Gastrocnemius medialis (tissue), 4 donors: Measurements from ENCODE around the gene ATXN7L2. TPM values are rescaled to one million over a fixed set of nuclear protein-coding genes. Genes with fewer than 3 reads are reported as not detected.
"Not testable (repeated sequence)": the region's sequence is repeated elsewhere in the genome, so short reads cannot be mapped to it uniquely, and the experiment has no call there.

Experiments
- ATAC-seq, 2 donors: fragments of 150-250 bp; one replicate each; pipeline ENCODE4 v1.9.1; 2016
- DNase-seq, 2 donors: peaks; one replicate each; pipeline ENCODE4 v3.0.0-alpha.2; 2019
- H3K27ac ChIP-seq, 4 donors: fragments of 200-600 bp; sonication (generic); 1 replicate in 1 of 4; 2 replicates in 3 of 4; pipeline ENCODE4 v1.5.1; 2016 to 2018; ENCODE audit warnings: mild to moderate bottlenecking in 2 of 4, moderate library complexity in 1 of 4
- H3K27me3 ChIP-seq, 3 donors: fragments of 200-600 bp; sonication (generic) in 2 of 3; 1 replicate in 1 of 3; 2 replicates in 2 of 3; pipeline versions ENCODE4 v1.5.1 to v1.6.0; 2016 to 2019; ENCODE audit warnings: mild to moderate bottlenecking in 1 of 3, moderate library complexity in 1 of 3
- H3K36me3 ChIP-seq, 2 donors: fragments of 200-600 bp; sonication (generic) in 1 of 2; one replicate each; pipeline ENCODE4 v1.5.1; 2017 to 2018
- H3K4me1 ChIP-seq, 2 donors: fragments of 200-600 bp; sonication (generic) in 1 of 2; one replicate each; pipeline ENCODE4 v1.5.1; 2016 to 2017; ENCODE audit warnings: mild to moderate bottlenecking in 2 of 2
- H3K4me3 ChIP-seq, 4 donors: fragments of 200-600 bp; sonication (generic) in 3 of 4; 1 replicate in 1 of 4; 2 replicates in 3 of 4; pipeline ENCODE4 v1.5.1; 2016 to 2019; ENCODE audit warnings: mild to moderate bottlenecking in 2 of 4
- H3K9me3 ChIP-seq, 3 donors: fragments of 200-600 bp; sonication (generic) in 2 of 3; 1 replicate in 1 of 3; 2 replicates in 2 of 3; pipeline ENCODE4 v1.5.1; 2016 to 2019
- POLR2A ChIP-seq, 2 donors: fragments of 450-650 bp; IDR thresholded peaks; one replicate each; pipeline ENCODE4 v1.6.1; 2017; ENCODE audit warnings: antibody characterized with exemption in 2 of 2, mild to moderate bottlenecking in 2 of 2, moderate library complexity in 2 of 2
- in situ Hi-C, 4 donors: fragments of 200-750 bp; cut with MboI; loops; one replicate each; pipeline versions ENCODE4 v1.15.0 to v1.8.0; 2017; ENCODE audit warnings: low sequenced_read_pairs in 4 of 4
- intact Hi-C: fragments of 100-400 bp; cut with DNase I; formaldehyde crosslinking; loops from one replicate; pipeline ENCODE4 v1.15.1; 2023; ENCODE audit warnings: low total_unique reads
- total RNA-seq, 4 donors: library from RNA; depleted of rRNA; stranded (reverse); fragments of >200 nt; gene quantifications; one replicate each; pipeline versions ENCODE4 v1.1.0 to v1.2.3, GENCODE V29; 2016
- TF ChIP-seq, protein P1 (sequence below), 5 experiments: fragments of 450-650 bp in 3 of 5; fragments of 200-600 bp in 2 of 5; sonication (generic) in 2 of 5; IDR thresholded peaks in 4 of 5; conservative IDR thresholded peaks in 1 of 5; 1 replicate in 4 of 5; 2 replicates in 1 of 5; pipeline ENCODE4 v1.5.1; 2016 to 2019; ENCODE audit warnings: antibody characterized with exemption in 5 of 5, mild to moderate bottlenecking in 3 of 5, moderate library complexity in 3 of 5

ATXN7L2 gene
- total RNA-seq, 4 donors from 2014 or later: 2.1 to 12.1 (median 6.5) TPM

DNA sequence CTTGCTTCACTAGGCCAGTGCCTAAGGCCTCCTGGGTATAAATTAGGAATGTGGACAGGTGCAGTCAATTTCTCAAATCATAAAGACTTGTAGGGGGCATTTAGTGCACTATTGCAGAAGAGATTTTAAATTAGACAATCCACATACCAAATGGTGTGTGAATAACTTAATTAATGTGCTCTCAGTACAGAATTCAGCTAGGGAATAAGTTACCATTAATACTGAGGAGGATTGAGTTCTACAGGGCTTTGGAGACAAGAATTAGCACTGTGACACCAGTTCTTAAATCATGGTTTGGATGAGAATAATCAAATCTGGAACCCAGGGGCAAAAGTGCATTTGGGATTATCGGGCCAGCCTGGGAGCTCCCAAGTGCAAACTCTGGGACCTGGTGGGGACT, 15.6 kb upstream of the ATXN7L2 start:
- intact Hi-C loops (no loop called here), in situ Hi-C loops (no loop called here)
- Histone ChIP-seq H3K36me3 (no peaks in the 10 kb centered on the region), H3K9me3 (no peaks in the 10 kb centered on the region), H3K4me3 (peak overlapping the region; percentile 66 to 96 (median 78)), H3K27ac (peak overlapping the region; percentile 93 to 100 (median 97)), H3K27me3 (no peaks in the 10 kb centered on the region), H3K4me1 (peaks cover 58 to 61% of the 10 kb centered on the region in 2 donors)
- ATAC-seq (no peak), DNase-seq (no peak)
- TF ChIP-seq POLR2A (IDR thresholded peaks at IDR 0.05): no peak
- TF ChIP-seq, protein P1, sequence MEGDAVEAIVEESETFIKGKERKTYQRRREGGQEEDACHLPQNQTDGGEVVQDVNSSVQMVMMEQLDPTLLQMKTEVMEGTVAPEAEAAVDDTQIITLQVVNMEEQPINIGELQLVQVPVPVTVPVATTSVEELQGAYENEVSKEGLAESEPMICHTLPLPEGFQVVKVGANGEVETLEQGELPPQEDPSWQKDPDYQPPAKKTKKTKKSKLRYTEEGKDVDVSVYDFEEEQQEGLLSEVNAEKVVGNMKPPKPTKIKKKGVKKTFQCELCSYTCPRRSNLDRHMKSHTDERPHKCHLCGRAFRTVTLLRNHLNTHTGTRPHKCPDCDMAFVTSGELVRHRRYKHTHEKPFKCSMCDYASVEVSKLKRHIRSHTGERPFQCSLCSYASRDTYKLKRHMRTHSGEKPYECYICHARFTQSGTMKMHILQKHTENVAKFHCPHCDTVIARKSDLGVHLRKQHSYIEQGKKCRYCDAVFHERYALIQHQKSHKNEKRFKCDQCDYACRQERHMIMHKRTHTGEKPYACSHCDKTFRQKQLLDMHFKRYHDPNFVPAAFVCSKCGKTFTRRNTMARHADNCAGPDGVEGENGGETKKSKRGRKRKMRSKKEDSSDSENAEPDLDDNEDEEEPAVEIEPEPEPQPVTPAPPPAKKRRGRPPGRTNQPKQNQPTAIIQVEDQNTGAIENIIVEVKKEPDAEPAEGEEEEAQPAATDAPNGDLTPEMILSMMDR (IDR thresholded peaks at IDR 0.05 in 4 of 5, conservative IDR thresholded peaks at IDR 0.05 in 1 of 5): no peak

DNA sequence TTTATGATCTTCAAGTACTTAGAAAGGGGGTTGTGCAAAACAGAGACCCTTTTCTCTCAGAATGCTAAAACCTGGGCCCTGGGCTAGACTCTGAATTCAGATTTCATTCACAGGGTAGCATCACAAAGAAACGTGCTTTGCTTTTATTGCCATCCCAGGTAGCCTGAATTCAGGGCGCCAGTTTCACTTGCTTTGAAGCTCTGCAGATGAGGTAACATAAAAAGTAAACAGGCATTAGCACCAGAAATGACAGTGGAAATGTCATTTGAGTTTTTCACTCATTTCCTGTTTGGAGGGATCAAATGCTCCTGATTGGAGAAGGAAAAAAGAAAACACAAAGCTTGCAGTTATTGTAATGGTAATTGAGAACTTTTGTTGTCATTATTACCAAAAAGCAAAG, 14.8 kb upstream of the ATXN7L2 start:
- TF ChIP-seq, protein P1 (IDR thresholded peaks at IDR 0.05 in 4 of 5, conservative IDR thresholded peaks at IDR 0.05 in 1 of 5): no peak
- TF ChIP-seq POLR2A (IDR thresholded peaks at IDR 0.05): no peak
- no peaks in the 10 kb centered on the region for H3K27me3 ChIP-seq
- no peaks in the 10 kb centered on the region for H3K36me3 ChIP-seq
- peak overlapping the region; percentile 93 to 100 (median 97) for H3K27ac ChIP-seq
- peaks cover 65 to 68% of the 10 kb centered on the region in 2 donors for H3K4me1 ChIP-seq
- peak overlapping the region in 1 of 4 donors; percentile 96 for H3K4me3 ChIP-seq
- DNase-seq (no peak), ATAC-seq (no peak)
- no peaks in the 10 kb centered on the region for H3K9me3 ChIP-seq
- in situ Hi-C loops: no loop called here
- intact Hi-C loops: no loop called here

DNA sequence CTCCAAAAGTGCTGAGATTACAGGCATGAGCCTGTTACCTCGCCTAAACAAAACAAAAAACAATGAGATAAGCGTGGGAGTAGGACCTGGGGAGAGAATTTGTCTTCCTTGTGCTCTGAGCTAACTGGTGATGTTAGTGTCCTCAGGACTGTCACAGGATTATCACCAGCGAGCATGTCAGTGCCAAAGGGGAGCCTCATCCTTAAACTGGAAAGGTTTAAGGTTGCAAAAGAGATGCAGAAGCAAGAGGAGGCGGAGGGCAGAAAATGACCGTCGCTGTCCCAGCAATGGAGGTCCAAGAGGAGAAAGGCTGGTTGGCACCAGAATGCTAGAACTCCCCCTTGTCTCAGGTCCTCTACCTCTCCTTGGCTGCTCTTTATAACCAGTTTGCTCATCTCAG, 13.5 kb upstream of the ATXN7L2 start:
- Histone ChIP-seq H3K27me3 (no peaks in the 10 kb centered on the region), H3K4me1 (peaks cover 73 to 77% of the 10 kb centered on the region in 2 donors), H3K9me3 (no peaks in the 10 kb centered on the region), H3K36me3 (peaks cover 0 to 2% of the 10 kb centered on the region in 2 donors), H3K27ac (peak overlapping the region; percentile 93 to 100 (median 97)), H3K4me3 (peak overlapping the region in 2 of 4 donors; percentile 12 to 29)
- intact Hi-C loops (no loop called here), in situ Hi-C loops (no loop called here)
- DNase-seq: peak; percentile 68 to 70
- TF ChIP-seq, protein P1 (IDR thresholded peaks at IDR 0.05 in 4 of 5, conservative IDR thresholded peaks at IDR 0.05 in 1 of 5): no peak
- peak; percentile 53 to 72 for TF ChIP-seq POLR2A (IDR thresholded peaks at IDR 0.05)
- peak; percentile 47 to 53 for ATAC-seq

DNA sequence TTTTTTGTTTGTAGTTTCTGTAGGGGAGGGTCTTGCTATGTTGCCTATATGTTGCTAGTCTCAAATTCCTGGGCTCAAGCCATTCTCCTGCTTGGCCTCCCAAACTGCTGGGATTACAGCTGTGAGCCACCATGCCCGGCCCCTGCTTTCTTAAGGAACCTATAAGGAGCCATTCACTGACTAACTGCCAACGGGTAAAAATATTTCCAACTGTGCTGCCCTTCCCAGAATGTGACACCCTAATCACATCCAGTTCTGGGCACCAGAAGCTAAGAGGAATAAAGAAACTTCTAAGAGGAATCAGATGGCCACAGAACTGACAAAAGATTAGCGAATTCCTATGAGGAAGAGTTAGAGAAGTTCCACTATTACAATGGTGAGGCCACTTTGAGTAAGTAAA, 10.9 kb upstream of the ATXN7L2 start:
- Histone ChIP-seq H3K27me3 (no peaks in the 10 kb centered on the region), H3K36me3 (peaks cover 0 to 25% of the 10 kb centered on the region in 2 donors), H3K4me1 (peaks cover 74 to 81% of the 10 kb centered on the region in 2 donors), H3K9me3 (no peaks in the 10 kb centered on the region), H3K4me3 (peak overlapping the region in 3 of 4 donors; percentile 15 to 27 (median 26)), H3K27ac (peak overlapping the region; percentile 93 to 100 (median 97))
- ATAC-seq (peak; percentile 28 to 36), DNase-seq (no peak)
- intact Hi-C loops (no loop called here), in situ Hi-C loops (no loop called here)
- TF ChIP-seq, protein P1 (IDR thresholded peaks at IDR 0.05 in 4 of 5, conservative IDR thresholded peaks at IDR 0.05 in 1 of 5): no peak
- TF ChIP-seq POLR2A (IDR thresholded peaks at IDR 0.05): no peak

DNA sequence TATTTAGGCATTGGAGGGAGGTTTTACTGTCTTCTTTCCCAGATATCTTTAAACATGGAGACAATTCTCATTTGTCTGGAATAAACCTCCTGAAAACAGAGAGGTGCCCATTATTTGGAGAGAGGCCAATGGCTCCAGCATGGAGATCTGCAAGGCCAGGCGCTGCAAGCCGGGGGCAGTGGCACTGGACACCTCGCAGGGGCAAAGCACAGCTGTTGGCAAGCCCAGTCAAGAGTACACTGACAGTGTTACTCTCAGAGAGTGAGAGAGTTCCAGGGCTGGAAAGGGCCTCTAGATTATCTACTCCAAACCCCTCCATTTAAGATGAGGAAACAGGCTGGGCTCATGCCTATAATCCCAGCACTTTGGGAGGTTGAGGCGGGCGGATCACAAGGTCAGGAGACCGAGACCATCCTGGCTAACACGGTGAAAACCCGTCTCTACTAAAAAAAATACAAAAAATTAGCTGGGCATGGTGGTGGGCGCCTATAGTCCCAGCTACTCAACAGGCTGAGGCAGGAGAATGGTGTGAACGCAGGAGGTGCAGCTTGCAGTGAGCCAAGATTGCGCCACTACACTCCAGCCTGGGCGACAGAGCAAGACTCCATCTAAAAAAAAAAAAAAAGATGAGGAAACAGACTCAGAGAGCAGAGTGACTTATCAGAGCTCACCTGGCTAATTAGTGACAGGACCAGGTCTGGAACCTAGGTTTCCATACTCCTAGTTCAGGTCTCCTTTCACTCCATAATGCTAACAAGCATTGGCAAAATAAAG, 10.2 kb upstream of the ATXN7L2 start:
- ATAC-seq (peak; percentile 40 to 52), DNase-seq (peak in 1 of 2 donors; percentile 75)
- peaks cover 68 to 78% of the 10 kb centered on the region in 2 donors for H3K4me1 ChIP-seq
- in situ Hi-C loops, H3K27me3 ChIP-seq, H3K9me3 ChIP-seq, intact Hi-C loops: not testable (repeated sequence)
- peak overlapping the region in 3 of 4 donors; percentile 15 to 27 (median 26) for H3K4me3 ChIP-seq
- peak overlapping the region; percentile 93 to 100 (median 97) for H3K27ac ChIP-seq
- peaks cover 0 to 26% of the 10 kb centered on the region in 2 donors for H3K36me3 ChIP-seq
